DMS153 treated with DMSO at 0.1 percent for 48 hours (cell line): Measurements from ENCODE around the gene DNAJC28.
A peak's percentile ranks its signal among the peaks of the same experiment; 100 is the strongest.

ENCODE experiments used
- DNase-seq: peaks from one replicate; lab custom pipeline; 2025; ENCODE audit not compliant: unreplicated experiment; lab: John Stamatoyannopoulos, UW

Gene DNAJC28

GRCh38 chr21:33441489-33442477, 49.7 kb downstream of the DNAJC28 start:
- DNase-seq = peak; percentile 86
